ENCODE results near the gene COL18A1. TPM values are rescaled to one million over a fixed set of nuclear protein-coding genes. Genes with fewer than 3 reads are reported as not detected.

Gene COL18A1
- polyA plus RNA-seq, 2 of the 4 experiments (the other 2 are of a cell fraction) = 17.3 to 88.4 TPM

- TF ChIP-seq REST (IDR thresholded peaks at IDR 0.05) = no peak
- TF ChIP-seq CBX2 (IDR thresholded peaks at IDR 0.05; ENCODE audit: borderline replicate concordance, low read depth) = no peak
- no peak for TF ChIP-seq POLR2A (IDR thresholded peaks at IDR 0.05; ENCODE audit: low read length)
Measured at GRCh38 chr21:45408271-45408791, 3.4 kb downstream of the COL18A1 start (continued).

GRCh38 chr21:45408801-45409261 lies 3.9 kb downstream of the COL18A1 start:
- ChIA-PET CTCF (interaction anchor here (1.0 to 1.1 kb wide), 3 partner anchors 14 to 116 kb away, joined by 3 to 4 read pairs (median 3); no protein-coding TSS in a partner anchor), POLR2A (no interaction called here)
- Histone ChIP-seq H3K4me1 (peaks cover 36% of the 10 kb centered on the region), H3K4me2 (peak overlapping the region; percentile 91; the same call in 1 of the 3 replicates), H3K4me3 (no peak overlapping the region), H3K27ac (peak overlapping the region in 1 of 2 experiments; percentile 100; a peak in 3 of 6 replicates), H3K9me3 (no peaks in the 10 kb centered on the region)
- ATAC-seq = no peak
- no peak for DNase-seq (ENCODE audit: low read depth in 1 of 2, low spot score in 1 of 2)
- WGBS (ENCODE audit: missing lambda C conversion rate) = no CpG with 5 or more reads among the region's 9 CpGs
- no peak for FAIRE-seq
- TF ChIP-seq POLR2A (IDR thresholded peaks at IDR 0.05; ENCODE audit: low read length) (no peak), E2F6 (IDR thresholded peaks at IDR 0.05; ENCODE audit: borderline replicate concordance, low read depth) (no peak), SREBF2 (IDR thresholded peaks at IDR 0.05) (no peak), POLR2AphosphoS2 (conservative IDR thresholded peaks at IDR 0.05; ENCODE audit: low read length) (no peak), JUNB (IDR thresholded peaks at IDR 0.05) (no peak), PHF8 (IDR thresholded peaks at IDR 0.05; ENCODE audit: borderline replicate concordance, low read depth) (no peak), HDAC2 (IDR thresholded peaks at IDR 0.05) (no peak), RNF2 (IDR thresholded peaks at IDR 0.05; ENCODE audit: borderline replicate concordance, low read depth) (no peak), CEBPB (IDR thresholded peaks at IDR 0.05) (no peak), HEYL (CRISPR knock-in tag; IDR thresholded peaks at IDR 0.05) (no peak), GATA3 (IDR thresholded peaks at IDR 0.05; ENCODE audit: borderline replicate concordance) (no peak), ESRRA (IDR thresholded peaks at IDR 0.05; ENCODE audit: borderline replicate concordance, low read length) (no peak), CBX2 (IDR thresholded peaks at IDR 0.05; ENCODE audit: borderline replicate concordance, low read depth) (no peak)
- TF ChIP-seq, protein P1, sequence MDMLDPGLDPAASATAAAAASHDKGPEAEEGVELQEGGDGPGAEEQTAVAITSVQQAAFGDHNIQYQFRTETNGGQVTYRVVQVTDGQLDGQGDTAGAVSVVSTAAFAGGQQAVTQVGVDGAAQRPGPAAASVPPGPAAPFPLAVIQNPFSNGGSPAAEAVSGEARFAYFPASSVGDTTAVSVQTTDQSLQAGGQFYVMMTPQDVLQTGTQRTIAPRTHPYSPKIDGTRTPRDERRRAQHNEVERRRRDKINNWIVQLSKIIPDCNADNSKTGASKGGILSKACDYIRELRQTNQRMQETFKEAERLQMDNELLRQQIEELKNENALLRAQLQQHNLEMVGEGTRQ (IDR thresholded peaks at IDR 0.05) = no peak
- TF ChIP-seq, protein P2, sequence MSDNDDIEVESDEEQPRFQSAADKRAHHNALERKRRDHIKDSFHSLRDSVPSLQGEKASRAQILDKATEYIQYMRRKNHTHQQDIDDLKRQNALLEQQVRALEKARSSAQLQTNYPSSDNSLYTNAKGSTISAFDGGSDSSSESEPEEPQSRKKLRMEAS (IDR thresholded peaks at IDR 0.05) = no peak
- TF ChIP-seq, protein P3, sequence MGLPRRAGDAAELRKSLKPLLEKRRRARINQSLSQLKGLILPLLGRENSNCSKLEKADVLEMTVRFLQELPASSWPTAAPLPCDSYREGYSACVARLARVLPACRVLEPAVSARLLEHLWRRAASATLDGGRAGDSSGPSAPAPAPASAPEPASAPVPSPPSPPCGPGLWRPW (IDR thresholded peaks at IDR 0.05) = no peak

- ChIA-PET POLR2A (no interaction called here), CTCF (interaction anchor here (1.0 to 1.4 kb wide), 3 partner anchors 13 to 86 kb away, joined by 3 to 4 read pairs (median 3); no protein-coding TSS in a partner anchor)
- WGBS (ENCODE audit: missing lambda C conversion rate) = 84% methylated on average over 12 of the region's 29 CpGs
- Histone ChIP-seq H3K4me2 (no peak overlapping the region), H3K4me3 (no peak overlapping the region), H3K4me1 (peaks cover 30% of the 10 kb centered on the region), H3K9me3 (no peaks in the 10 kb centered on the region), H3K27ac (peak overlapping the region in 1 of 2 experiments; percentile 100; a peak in 3 of 6 replicates)
- DNase-seq (ENCODE audit: low read depth in 1 of 2, low spot score in 1 of 2) = no peak
- FAIRE-seq = no peak
- TF ChIP-seq CBX8 (IDR thresholded peaks at IDR 0.05) = no peak
- TF ChIP-seq MAFK (IDR thresholded peaks at IDR 0.05; ENCODE audit: partially characterized antibody) = peak; percentile 18
- no peak for TF ChIP-seq ZNF302 (CRISPR knock-in tag; IDR thresholded peaks at IDR 0.05)
- no peak for ATAC-seq
Measured at GRCh38 chr21:45409466-45410150, 4.6 kb downstream of the COL18A1 start.

Data from A549 (cell line).